ENCODE data around the gene MICOS13. TPM values are rescaled to one million over a fixed set of nuclear protein-coding genes. Genes with fewer than 3 reads are reported as not detected.

MICOS13 gene
- total and polyA plus RNA-seq, 2 donors (not counting 3 experiments of a cell fraction or from before 2014, with no cell fraction given): 55.3 to 86.1 TPM

DNA sequence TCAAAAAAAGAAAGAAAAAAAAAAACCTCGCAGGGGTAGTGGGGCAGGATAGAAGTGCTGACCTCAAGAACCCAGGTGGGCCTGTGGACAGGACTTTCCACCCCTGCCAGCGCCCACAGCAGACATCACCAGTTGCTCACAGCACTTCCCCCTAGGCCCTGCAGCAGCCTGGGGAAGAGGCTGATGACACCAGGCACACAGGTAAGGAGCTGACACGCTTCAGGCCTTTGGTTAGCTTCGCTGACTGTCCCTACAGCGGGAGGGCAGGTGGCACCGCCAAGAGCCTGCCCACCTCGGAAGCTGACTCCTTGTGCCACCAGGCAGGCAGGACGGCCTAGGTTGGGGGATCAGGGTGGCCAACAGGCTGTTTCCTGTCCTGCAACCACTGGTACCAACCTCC lies 30.7 kb upstream of the MICOS13 start:
- intact Hi-C loops (cut with micrococcal nuclease): no loop called here
- POLR2A ChIA-PET: no interaction called here
- no peak for FAIRE-seq

More for the DNA sequence above, 30.7 kb upstream of the MICOS13 start:
- Histone ChIP-seq H3K4me2 (ENCODE audit: insufficient read depth, low read length) (no peak overlapping the region), H3K9me3 (replicated peaks; ENCODE audit: control insufficient read depth, insufficient read depth, low read length) (no peaks in the 10 kb centered on the region), H3K79me2 (ENCODE audit: control insufficient read depth, insufficient read depth, low read length) (peaks cover 12% of the 10 kb centered on the region), H3K27ac (ENCODE audit: insufficient read depth, low read depth, low read length) (no peak overlapping the region), H3K27me3 (ENCODE audit: control insufficient read depth in 2 of 2, insufficient read depth in 2 of 2, low read length in 2 of 2) (no peaks in the 10 kb centered on the region), H3K36me3 (ENCODE audit: control insufficient read depth in 2 of 2, extremely low read depth in 1 of 2, insufficient read depth in 2 of 2, low read length in 2 of 2) (peaks cover 5 to 40% of the 10 kb centered on the region in 2 experiments), H4K20me1 (replicated peaks; ENCODE audit: control insufficient read depth, extremely low read depth, insufficient read depth, low read length) (no peaks in the 10 kb centered on the region), H3K9ac (replicated peaks; ENCODE audit: extremely low read depth, insufficient read depth, low read length) (no peak overlapping the region), H2AFZ (ENCODE audit: low read depth, low read length) (no peak overlapping the region), H3K4me1 (ENCODE audit: control insufficient read depth, extremely low read depth, insufficient read depth, low read length) (no peaks in the 10 kb centered on the region), H3K9me1 (replicated peaks; ENCODE audit: control insufficient read depth, extremely low read depth, insufficient read depth, low read length) (no peaks in the 10 kb centered on the region), H3K4me3 (replicated peaks in 1 of 3; ENCODE audit: insufficient read depth in 1 of 3, low read depth in 1 of 3, low read length in 3 of 3) (no peak overlapping the region)
- no peak for DNase-seq (ENCODE audit: low read depth, low spot score)
- no TSS peak for BruUV-seq (replicated peaks)
- dilution Hi-C loops (cut with MboI; ENCODE audit: extremely low pct_ligation_motif_present, low sequenced_read_pairs): no loop called here
- TF ChIP-seq POLR2AphosphoS5 (IDR thresholded peaks at IDR 0.05; ENCODE audit: insufficient read depth, low read depth, low read length): no peak
- TF ChIP-seq EZH2 (IDR thresholded peaks at IDR 0.05; ENCODE audit: borderline replicate concordance, low read depth, low read length, severe bottlenecking): no peak
- TF ChIP-seq MYC (IDR thresholded peaks at IDR 0.05; ENCODE audit: low read depth, low read length): no peak
- TF ChIP-seq, protein P1, sequence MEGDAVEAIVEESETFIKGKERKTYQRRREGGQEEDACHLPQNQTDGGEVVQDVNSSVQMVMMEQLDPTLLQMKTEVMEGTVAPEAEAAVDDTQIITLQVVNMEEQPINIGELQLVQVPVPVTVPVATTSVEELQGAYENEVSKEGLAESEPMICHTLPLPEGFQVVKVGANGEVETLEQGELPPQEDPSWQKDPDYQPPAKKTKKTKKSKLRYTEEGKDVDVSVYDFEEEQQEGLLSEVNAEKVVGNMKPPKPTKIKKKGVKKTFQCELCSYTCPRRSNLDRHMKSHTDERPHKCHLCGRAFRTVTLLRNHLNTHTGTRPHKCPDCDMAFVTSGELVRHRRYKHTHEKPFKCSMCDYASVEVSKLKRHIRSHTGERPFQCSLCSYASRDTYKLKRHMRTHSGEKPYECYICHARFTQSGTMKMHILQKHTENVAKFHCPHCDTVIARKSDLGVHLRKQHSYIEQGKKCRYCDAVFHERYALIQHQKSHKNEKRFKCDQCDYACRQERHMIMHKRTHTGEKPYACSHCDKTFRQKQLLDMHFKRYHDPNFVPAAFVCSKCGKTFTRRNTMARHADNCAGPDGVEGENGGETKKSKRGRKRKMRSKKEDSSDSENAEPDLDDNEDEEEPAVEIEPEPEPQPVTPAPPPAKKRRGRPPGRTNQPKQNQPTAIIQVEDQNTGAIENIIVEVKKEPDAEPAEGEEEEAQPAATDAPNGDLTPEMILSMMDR (IDR thresholded peaks at IDR 0.05; ENCODE audit: extremely low read depth in 1 of 2, insufficient read depth in 1 of 2, low read depth in 1 of 2, low read length in 2 of 2): no peak
- no peak for TF ChIP-seq GATA2 (IDR thresholded peaks at IDR 0.05; ENCODE audit: insufficient read depth, insufficient read length, low read depth, low read length)
- TF ChIP-seq MAX (IDR thresholded peaks at IDR 0.05; ENCODE audit: insufficient read depth, insufficient read length): no peak
- no peak for TF ChIP-seq POLR2A (IDR thresholded peaks at IDR 0.05; ENCODE audit: low read depth, low read length)
- TF ChIP-seq JUN (IDR thresholded peaks at IDR 0.05; ENCODE audit: borderline replicate concordance, insufficient read depth, insufficient read length, low read depth): no peak
- no peak for TF ChIP-seq FOS (IDR thresholded peaks at IDR 0.05; ENCODE audit: borderline replicate concordance, insufficient read depth, low read length)
- CTCF ChIA-PET: no interaction called here
